Measurements from ENCODE around the gene OGFOD3.

The OGFOD3 gene

GRCh38 chr17:82399041-82399441, 19.3 kb downstream of the OGFOD3 start:
- TF ChIP-seq CTCF (IDR thresholded peaks at IDR 0.05; ENCODE audit: low read depth, low read length) (no peak), EZH2phosphoT487 (IDR thresholded peaks at IDR 0.05; ENCODE audit: low read depth) (no peak)
- Histone ChIP-seq H3K4me2 (ENCODE audit: low read length) (no peak overlapping the region), H3K79me2 (ENCODE audit: low read length) (no peaks in the 10 kb centered on the region), H3K9me3 (ENCODE audit: insufficient read depth, low read length) (no peaks in the 10 kb centered on the region), H3K4me1 (ENCODE audit: low read length) (peaks cover 22% of the 10 kb centered on the region), H3K27me3 (ENCODE audit: low read depth, low read length) (no peaks in the 10 kb centered on the region), H3K27ac (ENCODE audit: low read length) (no peak overlapping the region), H3K4me3 (ENCODE audit: low read length) (no peak overlapping the region), H3K9ac (ENCODE audit: low read length) (no peak overlapping the region), H3K36me3 (replicated peaks; ENCODE audit: low read depth, low read length) (peaks cover 11% of the 10 kb centered on the region), H4K20me1 (ENCODE audit: insufficient read depth, low read length) (no peaks in the 10 kb centered on the region), H2AFZ (ENCODE audit: low read depth, low read length) (no peak overlapping the region)

- Histone ChIP-seq H4K20me1 (ENCODE audit: insufficient read depth, low read length) (no peaks in the 10 kb centered on the region), H2AFZ (ENCODE audit: low read depth, low read length) (no peak overlapping the region), H3K4me1 (ENCODE audit: low read length) (peaks cover 13% of the 10 kb centered on the region), H3K4me2 (ENCODE audit: low read length) (no peak overlapping the region), H3K27me3 (ENCODE audit: low read depth, low read length) (no peaks in the 10 kb centered on the region), H3K79me2 (ENCODE audit: low read length) (no peaks in the 10 kb centered on the region), H3K9me3 (ENCODE audit: insufficient read depth, low read length) (no peaks in the 10 kb centered on the region), H3K36me3 (replicated peaks; ENCODE audit: low read depth, low read length) (peaks cover 6% of the 10 kb centered on the region), H3K27ac (ENCODE audit: low read length) (no peak overlapping the region), H3K4me3 (ENCODE audit: low read length) (no peak overlapping the region), H3K9ac (ENCODE audit: low read length) (no peak overlapping the region)
- TF ChIP-seq EZH2phosphoT487 (IDR thresholded peaks at IDR 0.05; ENCODE audit: low read depth) (no peak), CTCF (IDR thresholded peaks at IDR 0.05; ENCODE audit: low read depth, low read length) (no peak)
These were observed 20.7 kb downstream of the OGFOD3 start for GRCh38 chr17:82397449-82398335.

GRCh38 chr17:82396601-82397435, 21.6 kb downstream of the OGFOD3 start:
- H3K9ac ChIP-seq (ENCODE audit: low read length) = no peak overlapping the region
- H3K4me2 ChIP-seq (ENCODE audit: low read length) = no peak overlapping the region
- H2AFZ ChIP-seq (ENCODE audit: low read depth, low read length) = no peak overlapping the region
- H3K9me3 ChIP-seq (ENCODE audit: insufficient read depth, low read length) = no peaks in the 10 kb centered on the region
- no peaks in the 10 kb centered on the region for H4K20me1 ChIP-seq (ENCODE audit: insufficient read depth, low read length)
- peaks cover 7% of the 10 kb centered on the region; the same call in 1 of the 2 replicates for H3K4me1 ChIP-seq (ENCODE audit: low read length)
- no peak for TF ChIP-seq CTCF (IDR thresholded peaks at IDR 0.05; ENCODE audit: low read depth, low read length)
- TF ChIP-seq EZH2phosphoT487 (IDR thresholded peaks at IDR 0.05; ENCODE audit: low read depth) = no peak
- peaks cover 4% of the 10 kb centered on the region for H3K36me3 ChIP-seq (replicated peaks; ENCODE audit: low read depth, low read length)
- no peaks in the 10 kb centered on the region for H3K79me2 ChIP-seq (ENCODE audit: low read length)
- no peaks in the 10 kb centered on the region for H3K27me3 ChIP-seq (ENCODE audit: low read depth, low read length)
- H3K4me3 ChIP-seq (ENCODE audit: low read length) = no peak overlapping the region
- no peak overlapping the region for H3K27ac ChIP-seq (ENCODE audit: low read length)

- Histone ChIP-seq H3K79me2 (ENCODE audit: low read length) (no peaks in the 10 kb centered on the region), H2AFZ (ENCODE audit: low read depth, low read length) (no peak overlapping the region), H3K4me1 (ENCODE audit: low read length) (no peaks in the 10 kb centered on the region), H3K4me2 (ENCODE audit: low read length) (no peak overlapping the region), H3K9ac (ENCODE audit: low read length) (no peak overlapping the region), H3K27me3 (ENCODE audit: low read depth, low read length) (no peaks in the 10 kb centered on the region), H3K27ac (ENCODE audit: low read length) (no peak overlapping the region), H4K20me1 (ENCODE audit: insufficient read depth, low read length) (no peaks in the 10 kb centered on the region), H3K36me3 (replicated peaks; ENCODE audit: low read depth, low read length) (no peaks in the 10 kb centered on the region), H3K4me3 (ENCODE audit: low read length) (no peak overlapping the region), H3K9me3 (ENCODE audit: insufficient read depth, low read length) (no peaks in the 10 kb centered on the region)
- no peak for TF ChIP-seq CTCF (IDR thresholded peaks at IDR 0.05; ENCODE audit: low read depth, low read length)
These were observed 24.1 kb downstream of the OGFOD3 start for GRCh38 chr17:82394278-82394677.
